ENCODE data around the gene FOXA3. TPM values are rescaled to one million over a fixed set of nuclear protein-coding genes. Genes with fewer than 3 reads are reported as not detected.

The FOXA3 gene
- total and polyA plus RNA-seq, 12 donors, result 0.01 to 0.11 TPM; not detected in 10

- no peaks in the 10 kb centered on the region for H3K9me3 ChIP-seq
- WGBS, 2 donors, result 16 to 19% methylated on average over 41 of the region's 41 CpGs
- ATAC-seq (peak; percentile 19 to 80 (median 64)), DNase-seq (peak; percentile 41 to 55)
- peaks cover 0 to 34% (median 0%) of the 10 kb centered on the region in 7 donors for H3K27me3 ChIP-seq
- H3K4me3 ChIP-seq, result peak overlapping the region; percentile 4 to 47 (median 34)
- intact Hi-C loops (cut with DNase I), result loop anchor here in 1 of 10 donors (5.0 kb wide), 1 partner anchor 59 kb away; the partner anchor contains the start of gene RSPH6A
- peaks cover 5 to 16% (median 12%) of the 10 kb centered on the region in 9 donors for H3K4me1 ChIP-seq
- peak overlapping the region in 9 of 10 donors; percentile 28 to 86 (median 76) for H3K27ac ChIP-seq
- H3K36me3 ChIP-seq, result no peaks in the 10 kb centered on the region
- no peak for TF ChIP-seq CTCF (IDR thresholded peaks at IDR 0.05)
Observed at GRCh38 chr19:45876411-45877197, 12.5 kb downstream of the FOXA3 start.

- H3K36me3 ChIP-seq, result no peaks in the 10 kb centered on the region
- H3K27me3 ChIP-seq, result peaks cover 0 to 34% (median 0%) of the 10 kb centered on the region in 7 donors
- no peak for DNase-seq
- peaks cover 6 to 27% (median 21%) of the 10 kb centered on the region in 9 donors for H3K4me1 ChIP-seq
- ATAC-seq, result peak in 1 of 8 donors; percentile 19
- intact Hi-C loops (cut with DNase I), result loop anchor here in 1 of 10 donors (5.0 kb wide), 1 partner anchor 61 kb away; the partner anchor contains the start of gene RSPH6A
- 83 to 86% methylated on average over 11 of the region's 11 CpGs for WGBS, 2 donors
- TF ChIP-seq CTCF (IDR thresholded peaks at IDR 0.05), result no peak
- H3K9me3 ChIP-seq, result no peaks in the 10 kb centered on the region
- no peak overlapping the region for H3K27ac ChIP-seq
- H3K4me3 ChIP-seq, result no peak overlapping the region
Observed at GRCh38 chr19:45878043-45878794, 14.1 kb downstream of the FOXA3 start.

GRCh38 chr19:45879055-45879454 lies 14.9 kb downstream of the FOXA3 start:
- peaks cover 12 to 35% (median 28%) of the 10 kb centered on the region in 9 donors for H3K4me1 ChIP-seq
- H3K4me3 ChIP-seq, result no peak overlapping the region
- ATAC-seq (no peak), DNase-seq (no peak)
- 80 to 82% methylated on average over 8 of the region's 8 CpGs for WGBS, 2 donors
- H3K27ac ChIP-seq, result no peak overlapping the region
- no peaks in the 10 kb centered on the region for H3K9me3 ChIP-seq
- peaks cover 0 to 34% (median 0%) of the 10 kb centered on the region in 7 donors for H3K27me3 ChIP-seq
- intact Hi-C loops (cut with DNase I), result loop anchor here in 1 of 10 donors (5.0 kb wide), 1 partner anchor 62 kb away; the partner anchor contains the start of gene RSPH6A
- peaks cover 0 to 5% (median 4%) of the 10 kb centered on the region in 9 donors for H3K36me3 ChIP-seq
- no peak for TF ChIP-seq CTCF (IDR thresholded peaks at IDR 0.05)

- H3K36me3 ChIP-seq, result peaks cover 0 to 13% (median 7%) of the 10 kb centered on the region in 9 donors
- no peak for TF ChIP-seq CTCF (IDR thresholded peaks at IDR 0.05)
- no peak overlapping the region for H3K4me3 ChIP-seq
- H3K27ac ChIP-seq, result no peak overlapping the region
- DNase-seq, result no peak
- 39 to 56% methylated on average over 2 of the region's 2 CpGs for WGBS, 2 donors
- intact Hi-C loops (cut with DNase I), result loop anchor here in 2 of 10 donors (5.0 to 10.0 kb wide), 2 partner anchors 63 to 65 kb away; partner anchors contain the start of gene RSPH6A (in 2 of the 2)
- no peaks in the 10 kb centered on the region for H3K9me3 ChIP-seq
- peaks cover 17 to 45% (median 38%) of the 10 kb centered on the region in 9 donors for H3K4me1 ChIP-seq
- H3K27me3 ChIP-seq, result peaks cover 0 to 34% (median 0%) of the 10 kb centered on the region in 7 donors
- ATAC-seq, result no peak
Observed at GRCh38 chr19:45879971-45880370, 15.8 kb downstream of the FOXA3 start.

All from heart right ventricle (tissue), 16 donors.